AG04450 (cell line): Measurements from ENCODE around the gene ZFHX3. TPM values are rescaled to one million over a fixed set of nuclear protein-coding genes. Genes with fewer than 3 reads are reported as not detected.

Source experiments
- CTCF ChIA-PET: fragments of 300-600, 350-600 bp; formaldehyde crosslinking; extraction: SDS; loops from one replicate; lab custom pipeline; 2022; ENCODE audit warnings: antibody characterized with exemption, inconsistent platforms; lab: Charles Lee
- POLR2A ChIA-PET: fragments of 350-600 bp; formaldehyde crosslinking; extraction: SDS; loops from one replicate; lab custom pipeline; 2021; ENCODE audit warnings: antibody characterized with exemption, inconsistent platforms; lab: Yijun Ruan, JAX
- DNase-seq: peaks from one replicate; pipeline ENCODE4 v3.0.0-alpha.2; 2011; ENCODE audit warnings: low read depth, low spot score
- H3K27ac ChIP-seq: one replicate; pipeline ENCODE4 v1.5.1; 2012; ENCODE audit warnings: low read depth, low read length, control low read depth
- H3K27me3 ChIP-seq: one replicate; pipeline ENCODE4 v1.6.0; 2012; ENCODE audit warnings: low read length; ENCODE audit not compliant: control insufficient read depth, insufficient read depth
- H3K4me3 ChIP-seq: 2 replicates; pipeline ENCODE4 v1.5.1; 2011; ENCODE audit warnings: mild to moderate bottlenecking, low read depth, low read length, control low read depth
- H3K9me3 ChIP-seq: 2 replicates; pipeline ENCODE4 v1.5.1; 2012; ENCODE audit warnings: low read length; ENCODE audit not compliant: control insufficient read depth, insufficient read depth
- CTCF ChIP-seq: IDR thresholded peaks from 2 replicates; pipeline ENCODE4 v1.5.1; 2011; ENCODE audit warnings: low read depth, low read length, control low read depth, inconsistent platforms
- polyA plus RNA-seq: library from polyadenylated mRNA; depleted of rRNA; stranded (reverse); fragments of >200 nt; gene quantifications from 2 replicates; pipeline ENCODE4 v1.2.3, GENCODE V29; 2011

The ZFHX3 gene
- polyA plus RNA-seq, 1 experiment, result 3.3 TPM

GRCh38 chr16:72787514-72788268 lies 260.2 kb downstream of the ZFHX3 start:
- POLR2A ChIA-PET, result interaction anchor here (0.5 kb wide), 1 partner anchor 783 kb away, joined by 3 read pairs; no protein-coding TSS in a partner anchor
- peaks cover 14% of the 10 kb centered on the region for H3K9me3 ChIP-seq
- H3K27ac ChIP-seq, result peak overlapping the region; percentile 88
- no peaks in the 10 kb centered on the region for H3K27me3 ChIP-seq
- TF ChIP-seq CTCF, result no peak
- H3K4me3 ChIP-seq, result peak overlapping the region; percentile 67
- CTCF ChIA-PET, result interaction anchor here (0.6 to 5.3 kb wide), 6 partner anchors 10 to 1091 kb away, joined by 3 to 37 read pairs (median 4); no protein-coding TSS in a partner anchor
- DNase-seq, result peak; percentile 56

GRCh38 chr16:72787130-72787513 lies 260.8 kb downstream of the ZFHX3 start:
- Histone ChIP-seq H3K27ac (peak overlapping the region; percentile 88), H3K9me3 (peaks cover 14% of the 10 kb centered on the region), H3K27me3 (no peaks in the 10 kb centered on the region), H3K4me3 (peak overlapping the region; percentile 43)
- DNase-seq, result no peak
- no peak for TF ChIP-seq CTCF
- ChIA-PET CTCF (interaction anchor here (0.6 to 5.3 kb wide), 6 partner anchors 11 to 1091 kb away, joined by 3 to 37 read pairs (median 4); no protein-coding TSS in a partner anchor), POLR2A (interaction anchor here (0.5 kb wide), 1 partner anchor 784 kb away, joined by 3 read pairs; no protein-coding TSS in a partner anchor)

DNA sequence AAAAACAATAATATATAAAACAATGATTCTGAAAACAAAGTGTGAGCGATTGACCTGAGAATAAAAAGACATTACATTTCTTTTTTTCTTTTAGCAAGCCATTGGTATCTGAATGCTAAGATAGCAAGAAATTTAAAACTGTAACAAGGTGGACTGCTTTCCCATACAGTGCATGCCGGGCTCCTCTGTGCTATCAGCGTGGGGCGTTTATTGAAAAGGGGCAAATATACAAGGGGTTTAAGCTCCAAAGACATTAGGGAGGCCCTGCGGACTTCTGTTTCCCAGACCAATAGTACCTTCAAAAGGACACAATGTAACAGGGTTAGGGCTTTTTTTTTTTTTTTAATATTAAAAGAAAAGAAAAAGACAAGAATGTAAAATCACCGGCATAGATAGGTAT lies 261.3 kb downstream of the ZFHX3 start:
- Histone ChIP-seq H3K9me3 (peaks cover 14% of the 10 kb centered on the region), H3K27ac (no peak overlapping the region), H3K4me3 (no peak overlapping the region), H3K27me3 (no peaks in the 10 kb centered on the region)
- ChIA-PET POLR2A (no interaction called here), CTCF (interaction anchor here (0.5 to 5.3 kb wide), 11 partner anchors 11 to 1092 kb away, joined by 3 to 37 read pairs (median 5); no protein-coding TSS in a partner anchor)
- DNase-seq, result no peak
- no peak for TF ChIP-seq CTCF

- no peak for DNase-seq
- Histone ChIP-seq H3K27me3 (no peaks in the 10 kb centered on the region), H3K9me3 (peaks cover 14% of the 10 kb centered on the region), H3K27ac (no peak overlapping the region), H3K4me3 (peak overlapping the region; percentile 0; the same call in 1 of the 2 replicates)
- POLR2A ChIA-PET, result no interaction called here
- TF ChIP-seq CTCF, result no peak
- CTCF ChIA-PET, result interaction anchor here (0.6 to 5.3 kb wide), 6 partner anchors 47 to 391 kb away, joined by 4 to 37 read pairs (median 5); no protein-coding TSS in a partner anchor
Measured at GRCh38 chr16:72785886-72786285, 262.0 kb downstream of the ZFHX3 start.

GRCh38 chr16:72785171-72785570 lies 262.8 kb downstream of the ZFHX3 start:
- H3K9me3 ChIP-seq, result peaks cover 14% of the 10 kb centered on the region
- no peak for DNase-seq
- ChIA-PET POLR2A (interaction anchor here (0.6 kb wide), 1 partner anchor 168 kb away, joined by 4 read pairs; no protein-coding TSS in a partner anchor), CTCF (interaction anchor here (5.3 kb wide), 1 partner anchor 47 kb away, joined by 37 read pairs; no protein-coding TSS in a partner anchor)
- H3K4me3 ChIP-seq, result no peak overlapping the region
- TF ChIP-seq CTCF, result no peak
- no peak overlapping the region for H3K27ac ChIP-seq
- H3K27me3 ChIP-seq, result no peaks in the 10 kb centered on the region
